Cardiac muscle cell (in vitro differentiated cells and primary cell): ENCODE measurements around the gene PFKL. TPM values are rescaled to one million over a fixed set of nuclear protein-coding genes. Genes with fewer than 3 reads are reported as not detected.
"Not testable (repeated sequence)": the region's sequence is repeated elsewhere in the genome, so short reads cannot be mapped to it uniquely, and the experiment has no call there.

Experiments
- DNase-seq, 2 donors: peaks; one replicate each; pipeline versions ENCODE4 v3.0.0 to v3.0.0-alpha.2; 2010 to 2017; ENCODE audit warnings: low read depth in 1 of 2, low spot score in 1 of 2
- H3K27ac ChIP-seq: fragments of 200-600 bp; sonication (generic); 2 replicates; pipeline ENCODE4 v1.5.1; 2016
- H3K27me3 ChIP-seq: fragments of 200-600 bp; sonication (generic); 2 replicates; pipeline ENCODE4 v1.6.0; 2016; ENCODE audit warnings: control low read depth
- H3K36me3 ChIP-seq: fragments of 200-600 bp; sonication (generic); 2 replicates; pipeline ENCODE4 v1.5.1; 2016; ENCODE audit warnings: control low read depth
- H3K4me1 ChIP-seq: fragments of 200-600 bp; sonication (generic); 2 replicates; pipeline ENCODE4 v1.8.1; 2017; ENCODE audit warnings: low read depth, mild to moderate bottlenecking, mixed run types
- H3K4me3 ChIP-seq: fragments of 200-600 bp; sonication (generic); 2 replicates; pipeline ENCODE4 v1.5.1; 2016; ENCODE audit warnings: mild to moderate bottlenecking
- H3K9me3 ChIP-seq: fragments of 200-600 bp; sonication (generic); 2 replicates; pipeline ENCODE4 v1.5.1; 2017; ENCODE audit warnings: low read depth, mild to moderate bottlenecking, control low read depth
- CTCF ChIP-seq: IDR thresholded peaks from 2 replicates; pipeline ENCODE4 v1.5.1; 2012; ENCODE audit warnings: low read depth, mild to moderate bottlenecking, low read length
- polyA plus RNA-seq: library from polyadenylated mRNA; unstranded; fragments of >200 nt; fragmentation: Nextera tagmentation; extraction: Ambion mirVana; gene quantifications from 2 replicates; pipeline ENCODE4 v1.2.1, GENCODE V29; 2016
- total RNA-seq: library from RNA; depleted of rRNA; stranded (reverse); fragments of >200 nt; gene quantifications from 2 replicates; pipeline ENCODE4 v1.2.3, GENCODE V29; 2016

Gene PFKL
- total and polyA plus RNA-seq, 2 experiments from 2014 or later, result 204 to 213 TPM

GRCh38 chr21:44298301-44298700, 1.6 kb upstream of the PFKL start:
- no peak overlapping the region for H3K27ac ChIP-seq
- H3K4me1 ChIP-seq, result peaks cover 6% of the 10 kb centered on the region
- H3K36me3 ChIP-seq, result no peaks in the 10 kb centered on the region
- H3K4me3 ChIP-seq, result no peak overlapping the region
- H3K9me3 ChIP-seq, result no peaks in the 10 kb centered on the region
- no peaks in the 10 kb centered on the region for H3K27me3 ChIP-seq
- no peak for DNase-seq
- peak; percentile 13 for TF ChIP-seq CTCF

GRCh38 chr21:44299085-44299457, 782 bp upstream of the PFKL start:
- Histone ChIP-seq H3K4me1 (peaks cover 11% of the 10 kb centered on the region), H3K9me3 (no peaks in the 10 kb centered on the region), H3K36me3 (no peaks in the 10 kb centered on the region), H3K27ac (peak overlapping the region; percentile 37), H3K27me3 (no peaks in the 10 kb centered on the region), H3K4me3 (peak overlapping the region; percentile 98)
- DNase-seq, result no peak
- TF ChIP-seq CTCF, result no peak

- H3K4me3 ChIP-seq, result peak overlapping the region; percentile 98
- no peaks in the 10 kb centered on the region for H3K9me3 ChIP-seq
- H3K27me3 ChIP-seq, result no peaks in the 10 kb centered on the region
- no peak for TF ChIP-seq CTCF
- no peaks in the 10 kb centered on the region for H3K36me3 ChIP-seq
- peak overlapping the region; percentile 85 for H3K27ac ChIP-seq
- H3K4me1 ChIP-seq, result peaks cover 11% of the 10 kb centered on the region
- peak; percentile 55 to 71 for DNase-seq
These were observed 558 bp downstream of the PFKL start for GRCh38 chr21:44300262-44300959.

- Histone ChIP-seq H3K4me1 (peaks cover 11% of the 10 kb centered on the region), H3K27me3 (no peaks in the 10 kb centered on the region), H3K27ac (peak overlapping the region; percentile 85), H3K4me3 (peak overlapping the region; percentile 98), H3K36me3 (no peaks in the 10 kb centered on the region), H3K9me3 (no peaks in the 10 kb centered on the region)
- TF ChIP-seq CTCF, result no peak
- no peak for DNase-seq
These were observed 1.3 kb downstream of the PFKL start for GRCh38 chr21:44301141-44301540.

GRCh38 chr21:44301961-44302406, 2.1 kb downstream of the PFKL start:
- Histone ChIP-seq H3K27me3 (no peaks in the 10 kb centered on the region), H3K9me3 (no peaks in the 10 kb centered on the region), H3K4me3 (no peak overlapping the region), H3K4me1 (peaks cover 11% of the 10 kb centered on the region), H3K27ac (no peak overlapping the region), H3K36me3 (no peaks in the 10 kb centered on the region)
- no peak for TF ChIP-seq CTCF
- DNase-seq, result no peak

- peaks cover 11% of the 10 kb centered on the region for H3K4me1 ChIP-seq
- not testable (repeated sequence) for H3K36me3 ChIP-seq, H3K27ac ChIP-seq, H3K4me3 ChIP-seq, H3K9me3 ChIP-seq, H3K27me3 ChIP-seq
- peak in 1 of 2 donors; percentile 26 for DNase-seq
These were observed 2.9 kb downstream of the PFKL start for GRCh38 chr21:44302573-44303401.
